HG02938 (cell line): ENCODE data around the gene ZNF605.
"Not testable (repeated sequence)": the region's sequence is repeated elsewhere in the genome, so short reads cannot be mapped to it uniquely, and the experiment has no call there.

Source experiments
- ATAC-seq: cut with Tn5 transposase; IDR thresholded peaks from one replicate; pipeline ENCODE4 v1.9.1; 2021; ENCODE audit warnings: mild to moderate bottlenecking, moderate library complexity; ENCODE audit not compliant: unreplicated experiment

The ZNF605 gene

DNA sequence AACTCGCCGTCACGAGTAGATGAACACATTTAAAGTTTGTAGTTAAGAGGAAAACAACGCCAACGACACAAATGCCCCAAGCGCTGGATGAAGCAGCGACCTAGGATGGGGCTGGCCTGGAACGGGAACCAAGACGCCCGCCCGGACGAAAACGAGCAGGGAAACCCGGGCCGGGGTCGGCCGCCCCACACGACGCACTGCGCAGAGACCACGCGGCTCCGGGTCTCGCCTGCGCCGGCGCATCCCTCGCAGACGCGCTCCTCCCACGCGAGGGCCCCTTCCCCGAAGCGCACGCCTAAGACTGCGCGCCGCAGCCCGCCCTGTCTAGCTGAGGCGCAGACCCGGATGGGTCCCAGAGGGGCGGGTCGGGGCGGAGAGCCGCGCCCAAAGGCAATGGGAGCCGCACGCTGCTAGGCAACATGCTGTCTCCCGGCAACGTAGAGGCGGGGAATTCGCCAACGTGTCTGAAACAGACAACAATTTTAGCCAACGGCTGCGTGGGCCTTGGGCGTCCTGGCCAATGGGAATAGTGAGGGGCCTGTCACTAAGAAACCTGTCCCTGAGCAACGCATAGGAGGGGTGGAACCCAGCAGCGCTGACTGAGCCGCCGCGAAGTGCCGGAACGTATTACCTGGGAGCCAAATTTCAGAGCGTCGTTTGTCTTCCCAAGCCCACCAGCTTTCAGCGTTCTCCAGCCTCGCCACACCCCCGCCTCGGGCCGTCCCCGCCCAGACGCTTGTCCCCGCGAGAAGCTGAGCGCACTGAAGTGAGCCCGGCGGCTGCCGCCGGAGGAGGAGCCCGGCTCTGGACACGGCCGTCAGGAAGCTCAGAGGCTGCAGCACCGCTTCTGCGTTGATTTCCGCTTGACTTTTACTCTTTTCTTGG, 47.7 kb downstream of the ZNF605 start:
- peak; percentile 93 for ATAC-seq

DNA sequence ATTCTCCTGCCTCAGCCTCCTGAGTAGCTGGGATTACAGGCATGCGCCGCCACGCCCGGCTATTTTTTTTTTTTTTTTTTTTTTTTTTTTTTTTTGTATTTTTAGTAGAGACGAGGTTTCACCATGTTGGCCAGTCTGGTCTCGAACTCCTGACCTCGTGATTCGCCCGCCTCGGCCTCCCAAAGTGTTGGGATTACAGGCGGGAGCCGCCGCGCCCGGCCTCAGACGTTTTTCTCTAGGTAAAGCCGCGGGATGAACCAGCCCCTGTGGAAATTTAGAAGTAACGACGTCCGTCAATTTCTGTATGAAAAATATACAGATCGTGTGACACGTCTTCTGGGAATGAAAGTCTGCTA, 48.3 kb downstream of the ZNF605 start:
- ATAC-seq, result not testable (repeated sequence)

- no peak for ATAC-seq
Measured at GRCh38 chr12:132907216-132907615, 48.9 kb downstream of the ZNF605 start.

- ATAC-seq, result no peak
Measured at GRCh38 chr12:132904718-132905328, 51.3 kb downstream of the ZNF605 start.

GRCh38 chr12:132899033-132899432, 57.1 kb downstream of the ZNF605 start:
- no peak for ATAC-seq

DNA sequence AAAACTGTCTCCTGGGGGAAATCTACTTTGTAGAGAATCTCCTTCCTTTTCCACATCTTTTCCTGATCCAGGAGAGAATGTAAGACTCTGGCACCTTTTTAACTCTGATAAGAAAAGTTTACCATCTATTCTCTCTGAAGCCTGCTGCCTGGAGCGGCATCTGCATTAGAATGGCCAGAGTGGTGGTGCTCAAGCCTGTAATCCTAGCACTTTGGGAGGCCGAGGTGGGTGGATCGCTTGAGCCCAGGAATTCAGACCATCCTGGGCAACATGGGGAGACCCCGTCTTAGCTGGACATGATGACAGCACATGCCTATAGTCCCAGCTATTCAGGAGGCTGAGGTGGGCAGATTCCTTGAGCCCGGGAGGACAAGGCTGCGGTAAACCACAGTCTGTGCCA, 67.3 kb downstream of the ZNF605 start:
- ATAC-seq, result no peak

DNA sequence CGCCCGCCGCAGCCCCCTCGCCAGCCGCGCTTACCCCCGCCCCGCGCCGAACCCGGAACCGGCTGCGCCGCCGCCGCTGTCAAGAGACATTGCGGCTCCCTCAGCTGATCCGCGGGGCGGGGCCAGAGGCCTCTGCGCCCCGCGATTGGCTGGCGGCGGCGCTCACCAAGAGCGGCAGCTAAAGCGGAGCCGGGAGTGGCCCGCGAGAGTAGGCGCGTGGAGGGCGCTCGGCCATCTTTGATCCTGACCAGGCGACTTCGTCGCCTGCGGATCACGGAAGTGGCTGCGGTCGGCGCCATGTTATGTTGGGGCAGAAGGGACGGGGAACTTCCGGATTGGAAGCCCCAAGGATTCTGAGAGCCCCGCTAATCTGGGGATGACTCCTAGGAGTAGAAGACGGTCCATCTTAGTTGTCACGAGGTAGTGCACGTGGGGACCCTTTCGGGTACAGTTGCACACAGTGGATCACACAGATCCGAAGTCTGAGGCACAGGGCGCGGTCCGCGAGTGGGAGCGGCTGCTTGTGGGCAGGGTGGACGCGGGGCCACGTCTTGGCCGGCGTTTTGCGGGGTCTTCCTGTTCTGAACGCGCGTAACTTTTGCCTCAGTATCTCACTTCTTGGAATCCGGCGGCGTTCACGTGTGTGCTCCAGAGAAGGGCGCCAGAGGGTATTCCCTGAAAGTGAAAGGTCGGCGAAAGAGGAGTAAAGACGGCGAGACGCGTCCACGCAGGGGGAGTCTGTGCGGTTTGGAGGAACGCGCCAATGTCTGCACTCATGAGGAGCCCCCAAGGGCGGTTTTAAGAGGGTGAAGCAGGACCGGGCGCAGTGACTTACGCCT, 68.4 kb downstream of the ZNF605 start, which contains the start of gene CHFR:
CHFR (minus strand) TSS at position 93 of the 839 bp plus-strand sequence. CDS start 277 bp downstream, outside the sequence.
- ATAC-seq, result peak; percentile 93

- peak; percentile 28 for ATAC-seq
Measured at GRCh38 chr12:132886529-132887477, 69.3 kb downstream of the ZNF605 start.

DNA sequence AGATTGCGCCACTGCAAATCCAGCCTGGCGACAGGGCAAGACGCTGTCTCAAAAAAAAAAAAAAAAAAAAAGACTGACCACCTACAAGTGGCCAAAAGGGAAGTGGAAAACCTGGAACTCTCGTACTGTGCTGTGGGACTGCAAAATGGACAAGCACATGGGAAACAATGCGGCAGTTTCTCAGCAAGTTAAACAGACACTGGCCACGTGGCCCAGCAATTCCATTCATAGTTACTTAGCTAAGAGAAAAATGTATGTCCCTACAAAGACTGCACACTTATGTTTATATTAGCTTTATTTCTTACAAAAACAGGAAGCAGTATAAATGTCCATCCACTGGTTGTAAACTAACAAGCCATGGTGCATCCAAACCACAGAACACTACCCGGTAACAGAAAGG, 74.3 kb downstream of the ZNF605 start:
- no peak for ATAC-seq

- not testable (repeated sequence) for ATAC-seq
Measured at GRCh38 chr12:132874620-132875019, 81.5 kb downstream of the ZNF605 start.

DNA sequence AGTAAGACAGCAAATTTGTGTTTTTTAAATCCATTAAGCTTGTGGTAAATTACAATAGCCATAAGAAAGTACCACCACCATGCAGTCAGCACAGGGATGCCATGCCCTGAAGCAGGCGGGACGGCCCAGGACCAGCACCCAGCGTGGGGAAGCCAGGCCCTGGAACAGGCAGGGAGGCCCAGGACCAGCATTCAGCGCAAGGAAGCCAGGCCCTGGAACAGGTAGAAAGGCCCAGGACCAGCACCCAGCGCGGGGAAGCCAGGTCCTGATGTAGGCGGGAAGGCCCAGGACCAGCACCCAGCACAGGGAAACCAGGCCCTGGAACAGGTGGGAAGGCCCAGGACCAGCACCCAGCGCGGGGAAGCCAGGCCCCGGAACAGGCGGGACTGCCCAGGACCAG, 81.9 kb downstream of the ZNF605 start:
- ATAC-seq, result no peak

DNA sequence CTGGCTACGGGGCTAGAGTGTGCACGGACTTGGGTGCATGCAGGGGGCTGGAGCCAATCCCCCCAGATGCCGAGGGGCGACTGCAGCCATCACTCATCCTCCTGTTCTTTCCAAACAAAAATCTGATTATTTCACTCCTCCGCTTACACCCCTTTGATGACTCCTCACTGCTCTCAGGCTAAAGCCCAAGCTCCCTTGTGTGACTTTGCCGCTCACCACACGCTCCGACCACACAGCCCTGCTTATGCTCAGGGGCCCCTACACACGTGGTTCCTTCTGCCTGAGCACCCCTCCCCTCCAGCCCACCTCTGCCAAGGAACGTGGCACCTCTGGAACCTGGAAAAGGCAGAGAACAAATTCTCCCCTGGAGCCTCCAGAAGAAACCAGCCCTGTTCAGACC, 82.4 kb downstream of the ZNF605 start:
- ATAC-seq, result no peak

DNA sequence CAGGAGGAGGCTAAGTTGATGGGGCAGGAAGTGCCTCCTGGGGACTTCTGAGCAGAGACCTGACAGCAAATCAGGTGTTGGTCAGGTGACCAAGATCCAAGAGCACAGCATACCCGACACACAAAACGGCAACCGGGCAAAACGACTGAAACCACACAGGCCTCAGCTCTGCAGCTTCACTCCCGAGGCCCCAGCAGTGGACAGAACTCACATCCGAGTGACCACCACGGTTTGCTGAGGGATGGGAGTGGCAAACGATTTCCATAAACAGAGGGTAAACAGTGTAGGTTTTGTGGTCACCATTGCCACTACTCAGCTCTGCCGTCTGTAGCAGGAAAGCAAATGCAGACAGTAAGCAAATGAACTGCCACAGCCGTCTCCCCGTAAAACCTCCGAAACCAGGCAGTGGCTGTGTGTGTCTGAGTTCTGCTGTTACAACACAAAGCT, 83.1 kb downstream of the ZNF605 start:
- no peak for ATAC-seq

DNA sequence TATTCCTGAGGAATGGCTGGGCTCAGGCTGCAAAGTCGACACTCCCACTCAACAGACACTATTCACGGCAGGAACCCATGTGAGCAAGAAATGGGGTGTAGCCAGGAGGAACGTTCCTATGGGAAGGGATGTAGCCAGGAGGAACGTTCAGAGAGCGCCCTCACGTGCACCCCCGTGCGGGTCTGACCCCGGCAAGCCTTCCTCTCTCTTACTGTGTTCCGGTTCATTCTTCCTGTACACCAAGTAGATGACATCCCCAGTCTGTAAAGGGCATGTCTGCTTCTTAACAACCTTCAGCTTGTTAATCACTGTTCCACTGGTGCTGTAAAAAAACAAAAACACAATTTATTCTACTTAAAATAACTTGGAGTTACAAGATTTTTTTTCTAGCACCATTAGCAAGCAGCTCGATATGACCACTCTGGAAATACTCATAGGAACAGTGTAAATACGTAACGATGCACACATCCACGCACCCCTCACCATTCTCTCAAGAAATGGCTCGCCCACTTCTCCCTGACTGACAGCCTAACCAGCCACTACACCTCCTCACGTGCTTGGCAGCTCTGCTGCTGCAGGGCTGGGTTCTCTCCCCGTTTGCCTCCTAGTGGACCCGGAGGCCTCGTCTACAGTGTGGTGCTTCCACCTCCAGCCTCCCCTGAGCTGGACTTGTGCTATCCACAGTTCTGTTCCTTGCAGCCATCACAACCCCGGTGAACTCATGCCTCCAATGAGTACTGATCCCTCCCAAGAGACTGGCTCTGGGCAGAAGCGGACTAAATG, 83.8 kb downstream of the ZNF605 start:
- ATAC-seq, result no peak

DNA sequence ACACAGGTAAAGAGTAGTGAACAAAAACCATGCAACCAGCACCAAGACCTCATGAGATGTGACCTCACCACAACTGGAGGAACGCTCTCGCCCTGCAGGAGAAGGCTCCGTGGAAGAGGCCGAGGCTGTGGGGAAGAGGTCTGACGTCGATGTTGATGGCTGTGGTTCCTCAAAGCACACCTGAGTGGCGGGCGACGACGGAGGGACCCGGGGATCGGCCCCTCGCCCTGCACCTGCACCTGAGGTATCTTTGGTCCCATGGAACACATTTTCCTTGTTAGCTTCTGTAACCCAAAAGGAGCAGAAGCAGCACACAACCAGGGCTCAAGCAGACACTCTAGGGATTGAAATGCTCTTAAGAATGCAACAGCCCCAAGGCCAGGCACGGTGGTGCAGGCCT, 86.6 kb downstream of the ZNF605 start:
- ATAC-seq, result no peak
